Esophagus muscularis mucosa (tissue), 4 donors: ENCODE measurements around the gene TAF9. TPM values are rescaled to one million over a fixed set of nuclear protein-coding genes. Genes with fewer than 3 reads are reported as not detected.

ENCODE experiments used
- DNase-seq: peaks from one replicate; pipeline ENCODE4 v3.0.0-alpha.2; 2017; ENCODE audit errors: extremely low spot score
- H3K27ac ChIP-seq, 4 donors: fragments of 200-600 bp; sonication (generic); replicated peaks in 1 of 4; 1 replicate in 3 of 4; 2 replicates in 1 of 4; pipeline ENCODE4 v1.5.1; 2016 to 2019; ENCODE audit warnings: mild to moderate bottlenecking in 1 of 4
- H3K27me3 ChIP-seq, 4 donors: fragments of 200-600 bp; sonication (generic); one replicate each; pipeline versions ENCODE4 v1.5.1 to v1.6.0; 2016 to 2019
- H3K36me3 ChIP-seq, 4 donors: fragments of 200-600 bp; sonication (generic); one replicate each; pipeline ENCODE4 v1.5.1; 2016 to 2019
- H3K4me1 ChIP-seq, 4 donors: fragments of 200-600 bp; sonication (generic); one replicate each; pipeline ENCODE4 v1.5.1; 2016 to 2019
- H3K4me3 ChIP-seq, 4 donors: fragments of 200-600 bp; sonication (generic); 1 replicate in 2 of 4; 2 replicates in 2 of 4; pipeline ENCODE4 v1.5.1; 2016 to 2019; ENCODE audit warnings: mild to moderate bottlenecking in 4 of 4, moderate library complexity in 1 of 4
- H3K9me3 ChIP-seq, 4 donors: fragments of 200-600 bp; sonication (generic); 1 replicate in 3 of 4; 2 replicates in 1 of 4; pipeline ENCODE4 v1.5.1; 2016 to 2019
- CTCF ChIP-seq, 3 experiments: fragments of 200-600 bp in 2 of 3; fragments of 450-650 bp in 1 of 3; sonication (generic) in 2 of 3; IDR thresholded peaks; one replicate each; pipeline ENCODE4 v1.5.1; 2017 to 2019; ENCODE audit warnings: antibody characterized with exemption in 3 of 3, mild to moderate bottlenecking in 2 of 3, moderate library complexity in 1 of 3
- EP300 ChIP-seq: sonication (generic); formaldehyde crosslinking; IDR thresholded peaks from one replicate; pipeline ENCODE4 v1.6.1; 2017; ENCODE audit warnings: antibody characterized with exemption
- POLR2A ChIP-seq: fragments of 450-650 bp; IDR thresholded peaks from one replicate; pipeline ENCODE4 v1.6.1; 2017; ENCODE audit warnings: antibody characterized with exemption, moderate library complexity, mild to moderate bottlenecking, low read depth
- POLR2AphosphoS5 ChIP-seq, 2 donors: sonication (generic); formaldehyde crosslinking; IDR thresholded peaks; one replicate each; pipeline ENCODE4 v1.6.1; 2017; ENCODE audit warnings: antibody characterized with exemption in 2 of 2
- WGBS: methylation state at CpG from one replicate; pipeline ENCODE4 v1.1.5; 2018; 5-methylcytosine and 5-hydroxymethylcytosine counted together
- intact Hi-C: fragments of 100-400 bp; cut with DNase I; formaldehyde crosslinking; loops from one replicate; pipeline ENCODE4 v1.15.1; 2023
- total RNA-seq, 4 donors: library from RNA; depleted of rRNA; stranded (reverse); fragments of >200 nt; gene quantifications; one replicate each; pipeline versions ENCODE4 v1.1.0 to v1.2.1, GENCODE V29; 2016

The TAF9 gene
- total RNA-seq, 4 donors from 2014 or later = 28.6 to 38.4 (median 31.5) TPM

GRCh38 chr5:69331528-69332445 is 37.5 kb downstream of the TAF9 start:
- TF ChIP-seq CTCF (IDR thresholded peaks at IDR 0.05) = no peak
- no peak for TF ChIP-seq POLR2AphosphoS5 (IDR thresholded peaks at IDR 0.05)
- TF ChIP-seq POLR2A = no peak
- TF ChIP-seq EP300 = no peak
- no peak for DNase-seq
- Histone ChIP-seq H3K4me3 (peak overlapping the region; percentile 65 to 83 (median 72)), H3K27ac (peak overlapping the region; percentile 65 to 80 (median 68)), H3K27me3 (no peaks in the 10 kb centered on the region), H3K9me3 (no peaks in the 10 kb centered on the region), H3K4me1 (peaks cover 15 to 26% (median 21%) of the 10 kb centered on the region in 4 donors), H3K36me3 (no peaks in the 10 kb centered on the region)
- WGBS = 58% methylated on average over 11 of the region's 11 CpGs
- intact Hi-C loops = loop anchor here (5.0 to 10.0 kb wide), 2 partner anchors 97 to 239 kb away; partner anchors contain the start of genes CDK7 and SLC30A5

DNA sequence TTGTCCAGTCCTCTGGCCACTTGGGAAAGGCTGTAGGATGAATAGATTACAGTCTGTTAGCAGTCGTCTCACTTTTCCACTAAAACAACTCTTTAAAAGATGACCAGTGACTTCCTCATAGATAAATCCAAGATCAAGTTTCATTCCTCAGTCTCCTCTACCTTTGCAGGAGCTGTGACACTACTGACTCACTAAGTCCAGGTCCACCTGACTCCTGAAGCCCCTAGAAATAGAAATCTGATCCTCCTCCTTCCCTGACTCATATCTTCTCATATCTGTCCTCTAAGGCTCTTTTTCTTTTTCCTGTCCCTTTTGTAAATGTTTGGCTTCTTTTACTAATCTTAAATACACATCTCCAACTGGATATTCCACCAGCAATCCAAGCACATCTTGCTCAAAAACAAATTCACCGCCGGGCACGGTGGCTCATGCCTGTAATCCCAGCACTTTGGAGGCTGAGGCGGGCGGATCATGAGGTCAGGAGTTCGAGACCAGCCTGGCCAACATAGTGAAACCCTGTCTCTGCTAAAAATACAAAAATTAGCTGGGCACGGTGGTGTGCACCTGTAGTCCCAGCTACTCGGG is 39.3 kb downstream of the TAF9 start:
- intact Hi-C loops = loop anchor here (5.0 to 10.0 kb wide), 2 partner anchors 95 to 238 kb away; partner anchors contain the start of genes CDK7 and SLC30A5
- peaks cover 15 to 25% (median 20%) of the 10 kb centered on the region in 4 donors for H3K4me1 ChIP-seq
- WGBS = 95% methylated on average over 9 of the region's 9 CpGs

GRCh38 chr5:69326365-69326764 is 43.0 kb downstream of the TAF9 start:
- intact Hi-C loops = no loop called here
- H3K27me3 ChIP-seq = no peaks in the 10 kb centered on the region
- H3K4me3 ChIP-seq = no peak overlapping the region
- DNase-seq = no peak
- H3K27ac ChIP-seq = no peak overlapping the region
- H3K9me3 ChIP-seq = no peaks in the 10 kb centered on the region
- no peaks in the 10 kb centered on the region for H3K36me3 ChIP-seq
- TF ChIP-seq POLR2AphosphoS5 (IDR thresholded peaks at IDR 0.05) (no peak), CTCF (IDR thresholded peaks at IDR 0.05) (no peak), EP300 (no peak), POLR2A (no peak)
- peaks cover 0 to under 1% (median under 1%) of the 10 kb centered on the region in 4 donors for H3K4me1 ChIP-seq
- 85% methylated on average over 1 of the region's 1 CpG for WGBS

More for the DNA sequence above, 39.3 kb downstream of the TAF9 start:
- Histone ChIP-seq H3K36me3 (no peaks in the 10 kb centered on the region), H3K27me3 (no peaks in the 10 kb centered on the region), H3K9me3 (no peaks in the 10 kb centered on the region), H3K4me3 (no peak overlapping the region), H3K27ac (no peak overlapping the region)
- no peak for DNase-seq
- no peak for TF ChIP-seq CTCF (IDR thresholded peaks at IDR 0.05)
- no peak for TF ChIP-seq EP300
- no peak for TF ChIP-seq POLR2AphosphoS5 (IDR thresholded peaks at IDR 0.05)
- no peak for TF ChIP-seq POLR2A

DNA sequence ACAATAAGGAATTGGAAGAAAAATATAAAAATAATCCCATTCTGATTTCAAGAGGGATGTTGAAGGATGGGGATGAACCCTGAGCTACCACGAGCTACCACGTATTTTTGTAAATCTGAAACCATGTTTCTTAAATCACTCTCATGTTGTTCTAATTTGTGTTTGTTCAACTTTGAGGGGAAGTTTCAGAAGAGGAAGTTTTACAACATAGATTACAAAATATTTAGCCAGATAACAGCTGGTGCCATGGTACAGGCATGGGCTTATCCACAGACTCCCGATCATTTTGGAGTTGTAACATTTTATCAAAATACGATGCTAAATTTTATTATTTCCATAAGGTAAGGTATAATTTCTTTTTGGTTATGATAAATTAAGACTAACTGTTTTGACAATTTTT is 51.9 kb downstream of the TAF9 start:
- WGBS = 82% methylated on average over 4 of the region's 4 CpGs
- Histone ChIP-seq H3K9me3 (no peaks in the 10 kb centered on the region), H3K4me1 (no peaks in the 10 kb centered on the region), H3K27me3 (no peaks in the 10 kb centered on the region), H3K27ac (no peak overlapping the region), H3K4me3 (no peak overlapping the region), H3K36me3 (peaks cover 0 to 34% (median 22%) of the 10 kb centered on the region in 4 donors)
- no peak for DNase-seq
- intact Hi-C loops = no loop called here
- TF ChIP-seq EP300 (no peak), CTCF (IDR thresholded peaks at IDR 0.05) (no peak), POLR2A (no peak), POLR2AphosphoS5 (IDR thresholded peaks at IDR 0.05) (no peak)
